IMR-90 (cell line): ENCODE data around the gene NME4. TPM values are rescaled to one million over a fixed set of nuclear protein-coding genes. Genes with fewer than 3 reads are reported as not detected.

Source experiments
- ATAC-seq: fragments of 200-7000 bp; cut with Tn5 transposase; 2 replicates; pipeline ENCODE4 v1.9.1; 2020; ENCODE audit warnings: low read depth, mild to moderate bottlenecking, moderate library complexity
- BruUV-seq: library from RNA; stranded (reverse); fragments of 400-500 nt; replicated peaks from 2 replicates; lab custom pipeline; 2021; lab: Mats Ljungman, UMichigan
- CTCF ChIA-PET: fragments of 300-600 bp; formaldehyde crosslinking; extraction: SDS; loops from one replicate; lab custom pipeline; 2021; ENCODE audit warnings: antibody characterized with exemption; lab: Yijun Ruan, JAX
- POLR2A ChIA-PET: fragments of 300-600 bp; sonication (Branson Sonifier 250); formaldehyde crosslinking; loops from one replicate; lab custom pipeline; 2022; ENCODE audit warnings: antibody characterized with exemption; ENCODE audit not compliant: unreplicated experiment; lab: Charles Lee
- DNase-seq: peaks from one replicate; pipeline ENCODE4 v3.0.0; 2013
- H2AFZ ChIP-seq: replicated peaks from 2 replicates; pipeline ENCODE3; 2013; ENCODE audit warnings: low read length, mild to moderate bottlenecking; ENCODE audit not compliant: poor library complexity
- H2AK5ac ChIP-seq: 2 replicates; pipeline ENCODE4 v1.6.1; 2013; ENCODE audit warnings: low read depth, low read length, inconsistent platforms
- H2AK9ac ChIP-seq: replicated peaks from 2 replicates; pipeline ENCODE3; 2013; ENCODE audit warnings: mild to moderate bottlenecking, low read depth, low read length, moderate library complexity; ENCODE audit not compliant: poor library complexity
- H2BK120ac ChIP-seq: 2 replicates; pipeline ENCODE4 v1.6.1; 2013; ENCODE audit warnings: low read depth, low read length, inconsistent platforms
- H2BK15ac ChIP-seq: 3 replicates; pipeline ENCODE4 v1.6.1; 2013; ENCODE audit warnings: low read depth, low read length, inconsistent platforms
- H2BK20ac ChIP-seq: 2 replicates; pipeline ENCODE4 v1.6.1; 2013; ENCODE audit warnings: low read depth, mild to moderate bottlenecking, inconsistent platforms, low read length, moderate library complexity
- H2BK5ac ChIP-seq: 2 replicates; pipeline ENCODE4 v1.6.1; 2013; ENCODE audit warnings: mild to moderate bottlenecking, low read depth, low read length, inconsistent platforms; ENCODE audit not compliant: poor library complexity, severe bottlenecking
- H3K14ac ChIP-seq: replicated peaks from 2 replicates; pipeline ENCODE4 v1.6.1; 2013; ENCODE audit warnings: low read depth, low read length, inconsistent platforms
- H3K18ac ChIP-seq: 2 replicates; pipeline ENCODE4 v1.6.1; 2013; ENCODE audit warnings: low read depth, low read length, control low read depth
- H3K23ac ChIP-seq: 2 replicates; pipeline ENCODE4 v1.6.1; 2013; ENCODE audit warnings: low read depth, low read length, inconsistent platforms
- H3K27ac ChIP-seq: 2 replicates; pipeline ENCODE4 v1.5.1; 2013; ENCODE audit warnings: mild to moderate bottlenecking, control low read depth, low read length; ENCODE audit not compliant: insufficient read depth
- H3K27me3 ChIP-seq: 2 replicates; pipeline ENCODE4 v1.6.1; 2013; ENCODE audit warnings: low read length; ENCODE audit not compliant: control insufficient read depth, insufficient read depth
- H3K36me3 ChIP-seq: 2 replicates; pipeline ENCODE4 v1.6.1; 2013; ENCODE audit warnings: low read length, mixed read lengths; ENCODE audit not compliant: control insufficient read depth, insufficient read depth
- H3K4ac ChIP-seq: 2 replicates; pipeline ENCODE4 v1.6.1; 2013; ENCODE audit warnings: low read depth, low read length, inconsistent platforms
- H3K4me1 ChIP-seq: 2 replicates; pipeline ENCODE4 v1.6.1; 2013; ENCODE audit warnings: low read length, mixed read lengths; ENCODE audit not compliant: control insufficient read depth, insufficient read depth
- H3K4me2 ChIP-seq: 2 replicates; pipeline ENCODE4 v1.6.1; 2013; ENCODE audit warnings: low read depth, mild to moderate bottlenecking, control low read depth, low read length, moderate library complexity
- H3K4me3 ChIP-seq: 2 replicates; pipeline ENCODE4 v1.5.1; 2013; ENCODE audit warnings: low read depth, mild to moderate bottlenecking, control low read depth, low read length, moderate library complexity; ENCODE audit not compliant: insufficient read depth
- H3K56ac ChIP-seq: 2 replicates; pipeline ENCODE4 v1.6.1; 2013; ENCODE audit warnings: low read length, inconsistent platforms; ENCODE audit not compliant: insufficient read depth; ENCODE audit errors: extremely low read depth
- H3K79me1 ChIP-seq, 2 experiments: 2 replicates each; pipeline ENCODE4 v1.6.1; 2013; ENCODE audit warnings: low read length in 2 of 2, inconsistent platforms in 1 of 2, low read depth in 1 of 2
- H3K9ac ChIP-seq: 2 replicates; pipeline ENCODE4 v1.6.1; 2013; ENCODE audit warnings: low read depth, low read length, control low read depth
- H3K9me1 ChIP-seq: 2 replicates; pipeline ENCODE4 v1.6.1; 2013; ENCODE audit warnings: low read length, inconsistent platforms; ENCODE audit not compliant: insufficient read depth
- H3K9me3 ChIP-seq: 2 replicates; pipeline ENCODE4 v1.6.1; 2013; ENCODE audit warnings: low read length; ENCODE audit not compliant: control insufficient read depth, insufficient read depth
- H4K20me1 ChIP-seq: 2 replicates; pipeline ENCODE4 v1.6.1; 2013; ENCODE audit warnings: low read length, inconsistent platforms; ENCODE audit not compliant: insufficient read depth
- H4K5ac ChIP-seq: 2 replicates; pipeline ENCODE4 v1.6.1; 2013; ENCODE audit warnings: mild to moderate bottlenecking, low read depth, low read length, control low read depth
- H4K8ac ChIP-seq, 2 experiments: 2 replicates each; pipeline ENCODE4 v1.6.1; 2013; ENCODE audit warnings: low read depth in 2 of 2, low read length in 2 of 2, control low read depth in 1 of 2, inconsistent platforms in 1 of 2
- H4K91ac ChIP-seq: 2 replicates; pipeline ENCODE4 v1.6.1; 2013; ENCODE audit warnings: low read depth, low read length, inconsistent platforms; ENCODE audit not compliant: insufficient read depth
- CEBPB ChIP-seq: IDR thresholded peaks from 2 replicates; pipeline ENCODE4 v1.6.1; 2012; ENCODE audit warnings: low read depth, low read length, improper control_type of control experiment
- FOS ChIP-seq: fragments of 150-350 bp; IDR thresholded peaks from 2 replicates; pipeline ENCODE4 v1.6.1; 2016; ENCODE audit warnings: low read depth, low read length
- MAZ ChIP-seq: IDR thresholded peaks from 2 replicates; pipeline ENCODE4 v1.6.1; 2012; ENCODE audit warnings: low read depth, mild to moderate bottlenecking, low read length, improper control_type of control experiment, moderate library complexity, borderline replicate concordance
- MXI1 ChIP-seq: IDR thresholded peaks from 2 replicates; pipeline ENCODE4 v1.6.1; 2012; ENCODE audit warnings: low read depth, mild to moderate bottlenecking, low read length, moderate library complexity, borderline replicate concordance
- NFE2L2 ChIP-seq: fragments of 150-350 bp; IDR thresholded peaks from 2 replicates; pipeline ENCODE4 v1.6.1; 2016; ENCODE audit warnings: low read depth, mild to moderate bottlenecking, low read length
- RFX5 ChIP-seq: IDR thresholded peaks from 2 replicates; pipeline ENCODE4 v1.8.0; 2012; ENCODE audit warnings: low read depth, mild to moderate bottlenecking, low read length, moderate library complexity
- WGBS, 2 experiments: methylation state at CpG; one replicate each; pipeline versions ENCODE4 v1.1.5 to v1.1.7; 2013; ENCODE audit warnings: missing lambda C conversion rate in 2 of 2; ENCODE audit not compliant: insufficient read length in 1 of 2; ENCODE audit errors: extremely low coverage in 2 of 2; 5-methylcytosine and 5-hydroxymethylcytosine counted together
- dilution Hi-C: fragments of 300-500 bp; cut with HindIII; formaldehyde crosslinking; loops from one replicate; pipeline ENCODE4 v1.14.3; 2018; ENCODE audit warnings: low sequenced_read_pairs; ENCODE audit not compliant: unreplicated experiment
- in situ Hi-C: fragments of 300-500 bp; cut with MboI; formaldehyde crosslinking; loops from 3 replicates; pipeline ENCODE4 v1.14.3; 2019; ENCODE audit warnings: low sequenced_read_pairs, inconsistent platforms, mixed read lengths
- intact Hi-C: fragments of 100-400 bp; cut with micrococcal nuclease; formaldehyde crosslinking; loops from 2 replicates; pipeline ENCODE4 v1.10.0; 2022
- polyA plus RNA-seq, 3 experiments: library from polyadenylated mRNA; depleted of rRNA; stranded (reverse); fragments of >200 nt; gene quantifications; 2 replicates each; pipeline ENCODE4 v1.2.3, GENCODE V29; 2012; ENCODE audit warnings: low replicate concordance in 1 of 3
- total RNA-seq: library from RNA; depleted of rRNA; stranded (reverse); fragments of >200 nt; gene quantifications from 2 replicates; pipeline ENCODE4 v1.2.3, GENCODE V29; 2012
- TF ChIP-seq, protein P1 (sequence below): conservative IDR thresholded peaks from 2 replicates; pipeline ENCODE4 v1.5.1; 2012; ENCODE audit warnings: mild to moderate bottlenecking, low read depth, low read length, improper control_type of control experiment

NME4 gene
- total and polyA plus RNA-seq, 2 of the 4 experiments (the other 2 are of a cell fraction) = 124 to 288 TPM

DNA sequence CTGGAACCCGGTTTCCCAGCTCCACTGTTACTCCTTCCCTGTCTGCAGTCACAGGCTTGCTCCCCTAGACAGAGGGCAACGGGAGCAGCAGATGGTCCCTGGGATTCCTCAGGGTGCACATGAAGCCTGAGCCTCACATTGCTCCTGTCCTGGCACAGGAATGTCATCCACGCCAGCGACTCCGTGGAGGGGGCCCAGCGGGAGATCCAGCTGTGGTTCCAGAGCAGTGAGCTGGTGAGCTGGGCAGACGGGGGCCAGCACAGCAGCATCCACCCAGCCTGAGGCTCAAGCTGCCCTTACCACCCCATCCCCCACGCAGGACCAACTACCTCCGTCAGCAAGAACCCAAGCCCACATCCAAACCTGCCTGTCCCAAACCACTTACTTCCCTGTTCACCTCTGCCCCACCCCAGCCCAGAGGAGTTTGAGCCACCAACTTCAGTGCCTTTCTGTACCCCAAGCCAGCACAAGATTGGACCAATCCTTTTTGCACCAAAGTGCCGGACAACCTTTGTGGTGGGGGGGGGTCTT is 3.1 kb downstream of the NME4 start:
- ChIA-PET POLR2A (no interaction called here), CTCF (interaction anchor here (0.6 kb wide), 1 partner anchor 13 kb away, joined by 5 read pairs; no protein-coding TSS in a partner anchor)
- TSS peak; percentile 89 for BruUV-seq
- Histone ChIP-seq H2AK5ac (no peak overlapping the region), H2BK15ac (no peak overlapping the region), H4K8ac (no peak overlapping the region), H2BK5ac (no peak overlapping the region), H2BK120ac (no peak overlapping the region), H3K36me3 (peaks cover 19% of the 10 kb centered on the region), H3K79me1 (peaks cover 4 to 43% of the 10 kb centered on the region in 2 experiments), H4K20me1 (peaks cover 15% of the 10 kb centered on the region; the same call in 1 of the 2 replicates), H3K27me3 (no peaks in the 10 kb centered on the region), H3K4me1 (peaks cover 4% of the 10 kb centered on the region), H3K27ac (no peak overlapping the region), H2BK20ac (no peak overlapping the region), H3K14ac (no peak overlapping the region), H3K4ac (peak overlapping the region; percentile 19; the same call in 1 of the 2 replicates), H3K9me1 (0 out of 2 replicates have a peak, but pooled peaks cover 7% of the 10 kb centered on the region), H3K9ac (no peak overlapping the region), H3K4me3 (no peak overlapping the region; the same call in 1 of the 2 replicates), H3K18ac (no peak overlapping the region), H3K9me3 (no peaks in the 10 kb centered on the region), H3K56ac (no peak overlapping the region), H4K91ac (no peak overlapping the region; the same call in 1 of the 2 replicates), H4K5ac (no peak overlapping the region), H2AK9ac (peak overlapping the region; percentile 38), H3K23ac (peak overlapping the region; percentile 79), H3K4me2 (peak overlapping the region; percentile 79; the same call in 1 of the 2 replicates), H2AFZ (no peak overlapping the region)
- in situ Hi-C loops = no loop called here
- WGBS, 2 experiments = 87% methylated on average over 6 of the region's 10 CpGs; no CpG with 5 or more reads in 1 of the 2 experiments
- DNase-seq (no peak), ATAC-seq (no peak)
- TF ChIP-seq, protein P1, sequence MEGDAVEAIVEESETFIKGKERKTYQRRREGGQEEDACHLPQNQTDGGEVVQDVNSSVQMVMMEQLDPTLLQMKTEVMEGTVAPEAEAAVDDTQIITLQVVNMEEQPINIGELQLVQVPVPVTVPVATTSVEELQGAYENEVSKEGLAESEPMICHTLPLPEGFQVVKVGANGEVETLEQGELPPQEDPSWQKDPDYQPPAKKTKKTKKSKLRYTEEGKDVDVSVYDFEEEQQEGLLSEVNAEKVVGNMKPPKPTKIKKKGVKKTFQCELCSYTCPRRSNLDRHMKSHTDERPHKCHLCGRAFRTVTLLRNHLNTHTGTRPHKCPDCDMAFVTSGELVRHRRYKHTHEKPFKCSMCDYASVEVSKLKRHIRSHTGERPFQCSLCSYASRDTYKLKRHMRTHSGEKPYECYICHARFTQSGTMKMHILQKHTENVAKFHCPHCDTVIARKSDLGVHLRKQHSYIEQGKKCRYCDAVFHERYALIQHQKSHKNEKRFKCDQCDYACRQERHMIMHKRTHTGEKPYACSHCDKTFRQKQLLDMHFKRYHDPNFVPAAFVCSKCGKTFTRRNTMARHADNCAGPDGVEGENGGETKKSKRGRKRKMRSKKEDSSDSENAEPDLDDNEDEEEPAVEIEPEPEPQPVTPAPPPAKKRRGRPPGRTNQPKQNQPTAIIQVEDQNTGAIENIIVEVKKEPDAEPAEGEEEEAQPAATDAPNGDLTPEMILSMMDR = no peak
- TF ChIP-seq NFE2L2 = no peak
- no peak for TF ChIP-seq CEBPB
- TF ChIP-seq RFX5 = no peak
- TF ChIP-seq MXI1 = no peak
- no peak for TF ChIP-seq FOS
- TF ChIP-seq MAZ = no peak
- intact Hi-C loops = loop anchor here (5.0 kb wide), 1 partner anchor 127 kb away; the partner anchor contains the start of gene CAPN15
- dilution Hi-C loops = no loop called here
